Caco-2 (cell line): Measurements from ENCODE around the gene ITPA. TPM values are rescaled to one million over a fixed set of nuclear protein-coding genes. Genes with fewer than 3 reads are reported as not detected.

ENCODE experiments used
- BruUV-seq: library from RNA; stranded (reverse); fragments of 400-500 nt; replicated peaks from 2 replicates; lab custom pipeline; 2021; lab: Mats Ljungman, UMichigan
- CTCF ChIA-PET: fragments of 300-600 bp; sonication (Branson Sonifier 250); formaldehyde crosslinking; loops from one replicate; lab custom pipeline; 2022; ENCODE audit warnings: antibody characterized with exemption; lab: Charles Lee
- POLR2A ChIA-PET: fragments of 300-600 bp; sonication (Branson Sonifier 250); formaldehyde crosslinking; loops from one replicate; lab custom pipeline; 2022; ENCODE audit warnings: antibody characterized with exemption; lab: Charles Lee
- DNase-seq, 2 experiments: peaks; one replicate each; pipeline versions ENCODE4 v3.0.0 to v3.0.0-alpha.2; 2020 to 2022
- H3K27me3 ChIP-seq: replicated peaks from 2 replicates; pipeline ENCODE4 v1.6.0; 2011; ENCODE audit warnings: low read length; ENCODE audit not compliant: control insufficient read depth, insufficient read depth
- H3K36me3 ChIP-seq: 2 replicates; pipeline ENCODE4 v1.5.1; 2011; ENCODE audit warnings: low read length; ENCODE audit not compliant: control insufficient read depth, insufficient read depth
- H3K4me1 ChIP-seq: fragments of 250-450 bp; sonication (Bioruptor Pico); 2 replicates; pipeline ENCODE4 v1.5.1; 2020; ENCODE audit warnings: mild to moderate bottlenecking
- H3K4me3 ChIP-seq: 2 replicates; pipeline ENCODE4 v1.5.1; 2011; ENCODE audit warnings: low read depth, mild to moderate bottlenecking, control low read depth, low read length
- H3K9me3 ChIP-seq: fragments of 250-450 bp; sonication (Bioruptor Pico); 2 replicates; pipeline ENCODE4 v1.5.1; 2020; ENCODE audit warnings: mild to moderate bottlenecking, moderate library complexity
- H3K27ac Mint-ChIP-seq: one replicate; pipeline ENCODE4 v1.8.0; 2022; ENCODE audit warnings: mixed read lengths; ENCODE audit not compliant: unreplicated experiment
- H3K27me3 Mint-ChIP-seq: one replicate; pipeline ENCODE4 v1.8.0; 2022; ENCODE audit warnings: mixed read lengths; ENCODE audit not compliant: insufficient read depth, unreplicated experiment
- H3K36me3 Mint-ChIP-seq: one replicate; pipeline ENCODE4 v1.8.0; 2022; ENCODE audit warnings: mild to moderate bottlenecking, mixed read lengths; ENCODE audit not compliant: insufficient read depth, unreplicated experiment
- H3K4me1 Mint-ChIP-seq: one replicate; pipeline ENCODE4 v1.8.0; 2022; ENCODE audit warnings: low read depth, mixed read lengths; ENCODE audit not compliant: unreplicated experiment
- H3K4me3 Mint-ChIP-seq: one replicate; pipeline ENCODE4 v1.8.0; 2022; ENCODE audit warnings: mild to moderate bottlenecking, moderate library complexity, mixed read lengths; ENCODE audit not compliant: unreplicated experiment
- H3K9me3 Mint-ChIP-seq: one replicate; pipeline ENCODE4 v1.8.0; 2022; ENCODE audit warnings: mixed read lengths; ENCODE audit not compliant: unreplicated experiment
- CTCF ChIP-seq, 2 experiments: fragments of 200-600 bp in 1 of 2; IDR thresholded peaks; 1 replicate in 1 of 2; 2 replicates in 1 of 2; pipeline versions ENCODE4 v1.5.1 to v1.8.0; 2011 to 2022; ENCODE audit warnings: antibody characterized with exemption in 1 of 2, control low read depth in 1 of 2, inconsistent platforms in 1 of 2, low read depth in 1 of 2, low read length in 1 of 2, mild to moderate bottlenecking in 1 of 2, moderate library complexity in 1 of 2; ENCODE audit not compliant: insufficient read depth in 1 of 2, severe bottlenecking in 1 of 2, unreplicated experiment in 1 of 2
- intact Hi-C: fragments of 100-400 bp; cut with micrococcal nuclease; formaldehyde crosslinking; loops from one replicate; pipeline ENCODE4 v1.10.0; 2022; ENCODE audit not compliant: unreplicated experiment
- total RNA-seq: library from RNA; stranded (reverse); gene quantifications from 2 replicates; pipeline ENCODE4 v1.2.3, GENCODE V29; 2022

ITPA gene
- total RNA-seq, 1 experiment from 2014 or later: 73.8 TPM

- POLR2A ChIA-PET: no interaction called here
- Mint-ChIP-seq H3K27ac (no peak overlapping the region), H3K4me3 (peak overlapping the region; percentile 48), H3K9me3 (no peaks in the 10 kb centered on the region), H3K36me3 (no peaks in the 10 kb centered on the region), H3K4me1 (peaks cover 18% of the 10 kb centered on the region), H3K27me3 (no peaks in the 10 kb centered on the region)
- Histone ChIP-seq H3K36me3 (no peaks in the 10 kb centered on the region), H3K4me3 (peak overlapping the region; percentile 28), H3K4me1 (no peaks in the 10 kb centered on the region), H3K27me3 (no peaks in the 10 kb centered on the region), H3K9me3 (no peaks in the 10 kb centered on the region)
- intact Hi-C loops: no loop called here
- no peak for TF ChIP-seq CTCF (IDR thresholded peaks at IDR 0.05; ENCODE audit: insufficient read depth in 1 of 2, low read depth in 1 of 2, low read length in 1 of 2, severe bottlenecking in 1 of 2, unreplicated experiment in 1 of 2)
- CTCF ChIA-PET: interaction anchor here (1.8 kb wide), 1 partner anchor 15 kb away, joined by 3 read pairs; no protein-coding TSS in a partner anchor
- no peak for DNase-seq
- no TSS peak for BruUV-seq
Measured at GRCh38 chr20:3248167-3248992, 39.1 kb downstream of the ITPA start.

- peak overlapping the region; percentile 28 for H3K4me3 ChIP-seq
Measured at GRCh38 chr20:3248993-3249347, 39.7 kb downstream of the ITPA start.

GRCh38 chr20:3250091-3250504 is 40.8 kb downstream of the ITPA start:
- Mint-ChIP-seq H3K4me1 (peaks cover 6% of the 10 kb centered on the region), H3K27ac (no peak overlapping the region), H3K27me3 (no peaks in the 10 kb centered on the region), H3K36me3 (no peaks in the 10 kb centered on the region), H3K9me3 (no peaks in the 10 kb centered on the region), H3K4me3 (no peak overlapping the region)
- TF ChIP-seq CTCF (IDR thresholded peaks at IDR 0.05; ENCODE audit: insufficient read depth in 1 of 2, low read depth in 1 of 2, low read length in 1 of 2, severe bottlenecking in 1 of 2, unreplicated experiment in 1 of 2): peak; percentile 48 to 70
- Histone ChIP-seq H3K4me1 (no peaks in the 10 kb centered on the region), H3K4me3 (no peak overlapping the region), H3K27me3 (no peaks in the 10 kb centered on the region), H3K36me3 (no peaks in the 10 kb centered on the region), H3K9me3 (no peaks in the 10 kb centered on the region)
- DNase-seq: peak; percentile 65 to 66
- intact Hi-C loops: no loop called here
- no TSS peak for BruUV-seq
- ChIA-PET POLR2A (no interaction called here), CTCF (interaction anchor here (0.7 to 1.6 kb wide), 6 partner anchors 8 to 79 kb away, joined by 3 to 5 read pairs (median 4); no protein-coding TSS in a partner anchor)

More at GRCh38 chr20:3248993-3249347, 39.7 kb downstream of the ITPA start:
- H3K4me3 Mint-ChIP-seq: peak overlapping the region; percentile 48
- intact Hi-C loops: no loop called here
- H3K27ac Mint-ChIP-seq: no peak overlapping the region
- POLR2A ChIA-PET: no interaction called here
- no peak for DNase-seq
- H3K27me3 Mint-ChIP-seq: no peaks in the 10 kb centered on the region
- Histone ChIP-seq H3K36me3 (no peaks in the 10 kb centered on the region), H3K4me1 (no peaks in the 10 kb centered on the region), H3K27me3 (no peaks in the 10 kb centered on the region), H3K9me3 (no peaks in the 10 kb centered on the region)
- no peak for TF ChIP-seq CTCF (IDR thresholded peaks at IDR 0.05; ENCODE audit: insufficient read depth in 1 of 2, low read depth in 1 of 2, low read length in 1 of 2, severe bottlenecking in 1 of 2, unreplicated experiment in 1 of 2)
- H3K4me1 Mint-ChIP-seq: peaks cover 17% of the 10 kb centered on the region
- no TSS peak for BruUV-seq
- H3K9me3 Mint-ChIP-seq: no peaks in the 10 kb centered on the region
- no peaks in the 10 kb centered on the region for H3K36me3 Mint-ChIP-seq
- CTCF ChIA-PET: interaction anchor here (1.6 to 1.8 kb wide), 2 partner anchors 14 to 15 kb away, joined by 3 to 5 read pairs; no protein-coding TSS in a partner anchor
